ENCODE measurements around the gene SEMA5A. TPM values are rescaled to one million over a fixed set of nuclear protein-coding genes. Genes with fewer than 3 reads are reported as not detected.

Gene SEMA5A
- total RNA-seq, 2 donors from 2014 or later, result 3.4 to 40.2 TPM

DNA sequence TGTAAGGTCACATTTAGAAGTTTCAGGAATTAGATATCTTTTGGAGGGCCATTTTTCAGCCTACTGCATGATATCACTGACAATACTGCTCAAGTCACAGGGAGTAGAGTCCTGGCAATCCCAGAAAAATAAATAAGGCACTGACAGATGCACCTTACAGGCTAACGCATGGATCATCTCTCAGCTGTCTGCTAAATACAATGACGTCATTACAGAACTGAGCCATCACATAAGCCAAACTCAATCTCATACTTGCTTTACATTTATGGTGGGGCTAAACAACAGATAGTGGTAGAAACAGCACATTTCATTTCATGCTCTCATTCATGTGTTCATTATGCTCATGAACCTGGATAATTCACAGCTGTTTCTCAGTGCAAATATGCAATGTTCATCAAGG, 243.7 kb downstream of the SEMA5A start:
- DNase-seq (no peak), ATAC-seq (no peak)
- Histone ChIP-seq H3K4me1 (no peaks in the 10 kb centered on the region), H3K27me3 (no peaks in the 10 kb centered on the region), H3K4me3 (no peak overlapping the region), H3K36me3 (replicated peaks in 1 of 2; ENCODE audit: insufficient read depth in 1 of 2, low read depth in 2 of 2) (no peaks in the 10 kb centered on the region), H3K9me3 (no peaks in the 10 kb centered on the region), H3K27ac (no peak overlapping the region)
- WGBS, 2 donors, result 81 to 93% methylated on average over 2 of the region's 2 CpGs
- intact Hi-C loops (cut with DNase I), result no loop called here
- TF ChIP-seq, protein P1, sequence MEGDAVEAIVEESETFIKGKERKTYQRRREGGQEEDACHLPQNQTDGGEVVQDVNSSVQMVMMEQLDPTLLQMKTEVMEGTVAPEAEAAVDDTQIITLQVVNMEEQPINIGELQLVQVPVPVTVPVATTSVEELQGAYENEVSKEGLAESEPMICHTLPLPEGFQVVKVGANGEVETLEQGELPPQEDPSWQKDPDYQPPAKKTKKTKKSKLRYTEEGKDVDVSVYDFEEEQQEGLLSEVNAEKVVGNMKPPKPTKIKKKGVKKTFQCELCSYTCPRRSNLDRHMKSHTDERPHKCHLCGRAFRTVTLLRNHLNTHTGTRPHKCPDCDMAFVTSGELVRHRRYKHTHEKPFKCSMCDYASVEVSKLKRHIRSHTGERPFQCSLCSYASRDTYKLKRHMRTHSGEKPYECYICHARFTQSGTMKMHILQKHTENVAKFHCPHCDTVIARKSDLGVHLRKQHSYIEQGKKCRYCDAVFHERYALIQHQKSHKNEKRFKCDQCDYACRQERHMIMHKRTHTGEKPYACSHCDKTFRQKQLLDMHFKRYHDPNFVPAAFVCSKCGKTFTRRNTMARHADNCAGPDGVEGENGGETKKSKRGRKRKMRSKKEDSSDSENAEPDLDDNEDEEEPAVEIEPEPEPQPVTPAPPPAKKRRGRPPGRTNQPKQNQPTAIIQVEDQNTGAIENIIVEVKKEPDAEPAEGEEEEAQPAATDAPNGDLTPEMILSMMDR (IDR thresholded peaks at IDR 0.05), result no peak
- no peak for TF ChIP-seq POLR2A (IDR thresholded peaks at IDR 0.05)

DNA sequence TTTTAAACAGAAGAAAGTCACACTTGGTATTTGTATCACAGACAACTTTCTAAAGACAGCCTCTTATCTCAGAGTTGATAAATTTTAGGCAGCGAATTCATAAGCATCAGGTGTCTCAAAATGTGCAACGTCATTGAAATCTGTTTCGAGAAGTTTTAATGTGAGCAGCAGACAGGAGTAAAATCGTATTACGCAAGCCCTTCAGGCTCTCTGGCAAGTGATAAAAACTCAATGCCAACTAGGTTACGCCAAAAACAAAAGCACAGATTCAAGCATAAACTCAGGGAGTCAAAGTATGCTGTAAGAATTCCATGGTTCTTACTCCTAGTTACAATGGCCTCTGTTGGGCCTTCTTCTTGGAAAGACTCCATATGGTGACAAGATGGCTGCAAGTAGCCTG, 244.7 kb downstream of the SEMA5A start:
- intact Hi-C loops (cut with DNase I), result no loop called here
- WGBS, 2 donors, result 77 to 87% methylated on average over 6 of the region's 6 CpGs
- Histone ChIP-seq H3K4me1 (no peaks in the 10 kb centered on the region), H3K9me3 (no peaks in the 10 kb centered on the region), H3K27me3 (no peaks in the 10 kb centered on the region), H3K27ac (no peak overlapping the region), H3K4me3 (no peak overlapping the region), H3K36me3 (replicated peaks in 1 of 2; ENCODE audit: insufficient read depth in 1 of 2, low read depth in 2 of 2) (no peaks in the 10 kb centered on the region)
- TF ChIP-seq, protein P1 (IDR thresholded peaks at IDR 0.05), result no peak
- no peak for TF ChIP-seq POLR2A (IDR thresholded peaks at IDR 0.05)
- DNase-seq, result no peak
- no peak for ATAC-seq

DNA sequence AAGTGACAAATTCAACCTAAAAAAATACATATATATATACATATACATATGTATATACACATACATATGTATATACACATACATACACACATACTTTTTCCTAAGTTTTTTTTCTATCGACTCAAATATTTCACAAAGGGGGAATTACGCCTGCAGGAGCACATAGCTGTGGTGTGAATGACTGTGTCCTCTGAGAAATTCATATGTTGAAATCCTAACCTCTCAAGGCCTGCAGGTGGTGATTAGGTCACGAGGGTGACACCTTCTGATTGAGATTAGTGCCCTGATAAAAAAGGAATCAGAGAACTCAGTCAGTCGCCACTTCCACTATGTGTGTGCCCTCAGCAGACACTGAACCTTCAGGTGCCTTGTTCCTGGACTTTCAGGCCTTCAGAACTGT, 248.7 kb downstream of the SEMA5A start:
- no peaks in the 10 kb centered on the region for H3K36me3 ChIP-seq (replicated peaks in 1 of 2; ENCODE audit: insufficient read depth in 1 of 2, low read depth in 2 of 2)
- intact Hi-C loops (cut with DNase I), result no loop called here
- DNase-seq (no peak), ATAC-seq (no peak)
- no peaks in the 10 kb centered on the region for H3K9me3 ChIP-seq
- H3K27me3 ChIP-seq, result no peaks in the 10 kb centered on the region
- H3K27ac ChIP-seq, result no peak overlapping the region
- 69 to 70% methylated on average over 4 of the region's 4 CpGs for WGBS, 2 donors
- no peaks in the 10 kb centered on the region for H3K4me1 ChIP-seq
- no peak overlapping the region for H3K4me3 ChIP-seq
- TF ChIP-seq, protein P1 (IDR thresholded peaks at IDR 0.05), result no peak
- TF ChIP-seq POLR2A (IDR thresholded peaks at IDR 0.05), result no peak

DNA sequence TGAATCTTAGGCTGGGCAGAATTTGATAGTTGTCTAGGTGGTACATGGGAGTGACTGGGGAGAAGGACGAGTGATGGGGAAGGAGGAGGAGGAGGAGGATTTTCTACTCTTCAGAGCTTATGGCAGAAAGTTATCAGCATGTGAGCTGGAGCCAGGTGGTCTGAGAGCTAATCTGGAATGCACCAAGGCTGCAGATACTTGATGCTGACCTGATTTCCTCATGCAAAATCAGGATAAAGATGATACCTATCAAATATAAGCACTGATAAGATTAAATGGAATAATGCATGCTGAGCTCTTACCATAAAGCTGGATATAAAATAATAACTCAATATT, 250.4 kb downstream of the SEMA5A start:
- WGBS, 2 donors, result 64 to 89% methylated on average over 1 of the region's 1 CpG
- intact Hi-C loops (cut with DNase I), result no loop called here
- Histone ChIP-seq H3K27ac (no peak overlapping the region), H3K27me3 (no peaks in the 10 kb centered on the region), H3K4me3 (no peak overlapping the region), H3K36me3 (replicated peaks in 1 of 2; ENCODE audit: insufficient read depth in 1 of 2, low read depth in 2 of 2) (no peaks in the 10 kb centered on the region), H3K4me1 (no peaks in the 10 kb centered on the region), H3K9me3 (no peaks in the 10 kb centered on the region)
- DNase-seq, result no peak
- TF ChIP-seq, protein P1 (IDR thresholded peaks at IDR 0.05), result no peak
- no peak for TF ChIP-seq POLR2A (IDR thresholded peaks at IDR 0.05)
- ATAC-seq, result no peak

DNA sequence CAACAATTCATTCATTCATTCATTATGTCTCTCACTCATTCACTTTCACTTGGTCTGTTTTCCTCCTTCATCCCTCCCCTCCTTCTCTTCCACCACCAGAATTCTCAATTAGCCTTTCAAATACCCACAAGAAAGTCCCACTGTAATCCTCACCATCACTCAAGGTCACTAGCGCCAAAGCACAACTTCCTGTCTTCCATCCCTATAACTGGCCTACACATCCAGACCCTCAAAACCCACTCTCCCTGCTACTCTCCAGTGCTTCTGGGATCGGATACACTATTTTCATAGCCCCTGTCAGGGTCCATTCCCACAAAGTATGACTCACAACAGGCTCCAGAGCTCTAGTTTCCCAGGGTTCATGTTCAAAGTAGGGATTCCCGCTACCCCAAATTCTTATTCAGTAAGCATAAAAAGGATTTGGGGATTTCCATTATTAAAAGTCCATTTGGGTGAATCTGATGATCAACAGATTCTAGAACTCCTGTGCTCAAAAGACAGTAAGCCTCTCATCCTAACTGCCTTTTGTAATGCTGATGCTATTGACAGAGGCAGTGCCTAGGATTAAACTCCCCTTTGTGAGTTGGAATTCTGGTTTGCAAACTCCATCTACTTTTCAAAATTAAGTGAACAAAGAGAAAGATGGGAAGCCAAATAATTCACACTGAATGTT, 250.9 kb downstream of the SEMA5A start:
- 76 to 93% methylated on average over 3 of the region's 3 CpGs for WGBS, 2 donors
- Histone ChIP-seq H3K27ac (no peak overlapping the region), H3K9me3 (no peaks in the 10 kb centered on the region), H3K4me1 (no peaks in the 10 kb centered on the region), H3K27me3 (no peaks in the 10 kb centered on the region), H3K4me3 (no peak overlapping the region), H3K36me3 (replicated peaks in 1 of 2; ENCODE audit: insufficient read depth in 1 of 2, low read depth in 2 of 2) (no peaks in the 10 kb centered on the region)
- intact Hi-C loops (cut with DNase I), result no loop called here
- TF ChIP-seq, protein P1 (IDR thresholded peaks at IDR 0.05), result no peak
- TF ChIP-seq POLR2A (IDR thresholded peaks at IDR 0.05), result no peak
- ATAC-seq (no peak), DNase-seq (no peak)
